Stimulated activated CD4-positive, alpha-beta T cell treated with anti-CD3 and anti-CD28 coated beads, Interleukin-1b, Interleukin-23, amount 100 ng/mL, for 4 hours (primary cell): ENCODE measurements around the gene VPS52.
"Not testable (repeated sequence)": the region's sequence is repeated elsewhere in the genome, so short reads cannot be mapped to it uniquely, and the experiment has no call there.

Experiments used
- DNase-seq, 2 donors: peaks; one replicate each; pipeline ENCODE4 v3.0.0-alpha.2; 2020; ENCODE audit warnings: low read depth in 2 of 2

Gene VPS52

DNA sequence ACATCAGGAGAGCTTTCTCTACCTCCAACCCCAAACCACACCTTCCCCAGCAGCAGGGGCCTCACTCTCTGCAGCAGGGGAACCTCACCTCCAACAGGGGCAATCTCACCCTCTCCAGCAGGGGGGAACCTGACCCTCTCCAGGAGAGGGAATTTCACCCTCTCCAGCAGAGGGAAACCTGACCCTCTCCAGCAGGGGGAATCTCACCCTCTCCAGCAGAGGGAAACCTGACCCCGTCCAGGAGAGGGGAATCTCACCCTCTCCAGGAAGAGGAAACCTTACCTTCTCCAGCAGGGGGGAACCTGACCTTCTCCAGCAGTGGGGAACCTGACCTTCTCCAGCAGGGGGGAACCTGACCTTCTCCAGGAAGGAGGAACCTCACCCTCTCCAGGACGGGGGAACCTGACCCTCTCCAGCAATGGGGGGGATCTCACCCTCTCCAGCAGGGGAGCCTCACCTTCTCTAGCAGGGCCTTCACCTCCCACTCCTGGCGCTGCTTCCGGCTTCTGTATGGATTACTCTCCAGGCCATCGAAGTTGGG is 8.4 kb upstream of the VPS52 start:
- DNase-seq: no peak

DNA sequence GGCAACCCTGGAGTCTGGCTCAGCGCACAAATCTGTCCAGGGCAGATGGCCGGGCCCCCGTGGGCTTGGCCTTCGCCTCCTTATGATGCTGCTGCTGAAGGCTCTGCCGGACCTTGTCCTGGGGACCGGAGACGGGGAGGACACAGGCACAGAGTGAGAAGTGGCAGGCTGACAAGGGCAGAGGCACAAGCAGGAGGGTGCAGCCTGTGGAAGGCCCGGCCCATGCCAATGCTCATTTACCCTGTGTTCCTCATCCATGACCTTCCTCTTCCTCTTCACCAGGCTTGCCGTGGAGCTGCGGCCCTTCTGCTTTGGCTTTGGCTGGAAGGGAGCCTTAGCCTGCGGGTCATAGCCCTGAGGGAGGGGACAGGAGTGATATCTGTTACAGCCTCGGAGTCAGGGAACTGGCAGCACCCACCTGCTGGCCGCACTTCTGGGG is 7.6 kb upstream of the VPS52 start:
- no peak for DNase-seq

DNA sequence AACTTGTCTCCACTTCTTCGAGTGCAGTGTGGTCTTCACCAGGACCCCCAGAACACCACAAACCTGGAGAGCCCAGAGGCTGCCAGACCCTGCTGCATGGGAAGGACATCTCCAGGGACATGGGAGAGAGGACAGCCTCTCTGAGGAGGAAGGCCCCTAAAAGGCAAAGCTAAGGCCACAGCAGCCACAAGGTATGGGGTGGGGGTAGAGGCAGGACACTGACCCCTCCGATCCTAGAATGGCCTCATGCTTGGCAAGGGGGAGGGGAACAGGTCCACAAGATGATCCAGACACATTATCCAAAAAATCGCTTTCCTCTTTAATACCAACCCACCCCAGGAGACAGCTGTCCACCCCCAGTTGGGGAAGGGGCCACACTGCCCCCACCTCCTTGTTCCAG is 7.1 kb upstream of the VPS52 start:
- no peak for DNase-seq

DNA sequence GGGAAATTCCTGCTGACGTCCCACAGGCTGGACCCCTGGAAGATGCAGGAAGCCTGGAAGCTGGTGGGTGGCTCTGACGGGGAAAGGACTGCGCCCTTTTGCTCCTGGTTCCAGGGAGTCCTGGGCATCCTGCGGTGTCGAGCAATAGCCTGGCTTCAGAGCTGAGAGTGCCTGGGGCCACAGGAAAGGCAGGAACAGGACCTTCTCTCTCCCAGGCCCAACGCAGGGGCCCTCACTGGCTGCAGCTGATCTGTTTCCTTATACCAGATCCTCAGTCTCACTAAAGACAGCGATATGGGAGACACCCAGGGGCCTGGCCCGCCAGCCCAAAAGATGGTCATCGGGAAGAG is 6.7 kb upstream of the VPS52 start:
- no peak for DNase-seq

DNA sequence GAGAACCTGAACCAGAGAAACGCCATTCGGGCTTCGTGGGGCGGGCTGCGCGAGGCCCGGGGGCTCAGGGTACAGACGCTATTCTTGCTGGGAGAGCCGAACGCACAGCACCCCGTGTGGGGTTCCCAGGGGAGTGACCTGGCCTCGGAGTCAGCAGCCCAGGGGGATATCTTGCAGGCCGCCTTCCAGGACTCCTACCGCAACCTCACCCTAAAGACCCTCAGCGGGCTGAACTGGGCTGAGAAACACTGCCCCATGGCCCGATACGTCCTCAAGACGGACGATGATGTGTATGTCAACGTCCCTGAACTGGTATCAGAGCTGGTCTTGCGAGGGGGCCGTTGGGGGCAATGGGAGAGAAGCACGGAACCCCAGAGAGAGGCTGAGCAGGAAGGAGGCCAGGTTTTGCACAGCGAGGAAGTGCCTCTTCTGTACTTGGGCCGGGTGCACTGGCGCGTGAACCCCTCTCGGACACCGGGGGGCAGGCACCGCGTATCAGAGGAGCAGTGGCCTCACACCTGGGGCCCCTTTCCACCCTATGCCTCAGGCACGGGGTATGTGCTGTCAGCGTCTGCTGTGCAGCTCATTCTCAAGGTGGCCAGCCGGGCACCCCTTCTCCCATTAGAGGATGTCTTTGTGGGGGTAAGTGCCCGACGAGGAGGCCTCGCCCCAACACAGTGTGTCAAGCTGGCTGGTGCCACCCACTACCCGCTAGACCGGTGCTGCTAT is 6.2 kb upstream of the VPS52 start:
- DNase-seq: no peak

DNA sequence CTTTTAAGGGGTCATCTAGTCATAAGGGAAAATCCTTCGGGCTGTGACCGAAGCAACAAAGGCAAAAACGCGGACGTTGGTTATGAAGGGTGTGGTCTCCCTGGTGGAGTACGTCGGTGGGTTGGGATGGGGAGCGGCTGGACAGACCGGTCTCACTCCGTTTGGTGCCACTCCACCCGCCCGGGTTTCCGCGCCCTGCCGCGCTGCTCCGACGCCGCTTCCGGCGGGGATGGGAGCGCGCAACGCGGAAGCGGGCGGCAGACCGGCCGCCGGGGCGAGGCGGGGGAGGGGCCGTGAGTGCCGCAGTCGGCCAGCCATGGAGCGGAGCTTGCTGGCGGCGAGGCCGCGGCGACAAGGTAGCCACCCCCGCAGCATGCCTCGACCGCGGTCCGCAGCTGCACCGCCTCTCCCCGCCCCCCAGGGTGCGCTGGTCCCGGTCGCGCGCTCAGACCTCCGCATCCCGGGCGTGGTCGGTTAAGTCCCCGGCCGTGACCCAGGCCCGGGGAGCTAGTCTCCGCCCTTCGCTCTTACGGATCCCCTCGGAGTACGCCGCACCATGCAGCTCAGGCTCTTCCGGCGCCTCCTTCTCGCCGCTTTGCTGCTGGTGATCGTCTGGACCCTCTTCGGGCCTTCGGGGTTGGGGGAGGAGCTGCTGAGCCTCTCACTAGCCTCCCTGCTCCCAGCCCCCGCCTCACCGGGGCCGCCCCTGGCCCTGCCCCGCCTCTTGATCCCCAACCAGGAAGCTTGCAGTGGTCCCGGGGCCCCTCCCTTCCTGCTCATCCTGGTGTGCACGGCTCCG is 5.4 kb upstream of the VPS52 start, which contains the start of gene B3GALT4:
TSS of gene B3GALT4 (plus strand) at position 260 of the 799 bp plus-strand sequence. CDS start at position 557, 297 bp downstream.
- peak; percentile 57 to 72 for DNase-seq

DNA sequence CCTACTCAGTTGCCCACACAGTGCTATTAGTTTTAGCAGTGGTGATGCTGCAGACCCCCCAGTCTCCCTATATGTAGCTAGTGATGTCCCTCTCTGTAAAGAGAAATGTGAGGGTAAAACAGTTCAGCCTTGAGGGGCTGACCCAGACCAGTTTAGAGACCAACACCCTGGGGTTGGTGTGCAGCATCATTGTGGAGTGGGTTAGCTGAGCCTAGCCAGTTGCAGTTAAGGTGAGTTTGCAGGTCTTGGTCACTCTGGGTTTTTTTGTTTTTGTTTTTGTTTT is 4.8 kb upstream of the VPS52 start:
- DNase-seq: no peak

DNA sequence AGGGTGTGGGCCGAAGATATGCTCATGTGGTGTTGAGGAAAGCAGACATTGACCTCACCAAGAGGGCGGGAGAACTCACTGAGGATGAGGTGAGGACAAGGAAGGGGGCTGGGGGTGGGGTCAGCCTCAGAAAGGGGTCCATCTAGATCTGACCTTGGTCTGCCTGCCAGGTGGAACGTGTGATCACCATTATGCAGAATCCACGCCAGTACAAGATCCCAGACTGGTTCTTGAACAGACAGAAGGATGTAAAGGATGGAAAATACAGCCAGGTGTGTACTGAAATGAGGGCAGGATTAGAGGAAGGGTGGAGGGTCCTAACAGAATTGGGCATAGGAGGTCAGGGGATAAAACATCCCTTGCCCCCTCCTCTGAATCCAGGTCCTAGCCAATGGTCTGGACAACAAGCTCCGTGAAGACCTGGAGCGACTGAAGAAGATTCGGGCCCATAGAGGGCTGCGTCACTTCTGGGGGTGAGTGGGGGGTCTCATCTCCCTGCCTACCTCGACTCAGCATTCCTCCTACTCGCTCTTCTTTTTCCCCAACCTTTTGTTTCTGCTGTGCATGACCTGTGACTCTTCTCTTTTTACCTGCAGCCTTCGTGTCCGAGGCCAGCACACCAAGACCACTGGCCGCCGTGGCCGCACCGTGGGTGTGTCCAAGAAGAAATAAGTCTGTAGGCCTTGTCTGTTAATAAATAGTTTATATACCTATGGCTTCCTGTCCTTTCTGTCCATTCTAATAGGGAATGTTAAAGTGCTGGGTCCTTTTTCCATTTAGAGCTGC is 4.3 kb upstream of the VPS52 start:
- not testable (repeated sequence) for DNase-seq

DNA sequence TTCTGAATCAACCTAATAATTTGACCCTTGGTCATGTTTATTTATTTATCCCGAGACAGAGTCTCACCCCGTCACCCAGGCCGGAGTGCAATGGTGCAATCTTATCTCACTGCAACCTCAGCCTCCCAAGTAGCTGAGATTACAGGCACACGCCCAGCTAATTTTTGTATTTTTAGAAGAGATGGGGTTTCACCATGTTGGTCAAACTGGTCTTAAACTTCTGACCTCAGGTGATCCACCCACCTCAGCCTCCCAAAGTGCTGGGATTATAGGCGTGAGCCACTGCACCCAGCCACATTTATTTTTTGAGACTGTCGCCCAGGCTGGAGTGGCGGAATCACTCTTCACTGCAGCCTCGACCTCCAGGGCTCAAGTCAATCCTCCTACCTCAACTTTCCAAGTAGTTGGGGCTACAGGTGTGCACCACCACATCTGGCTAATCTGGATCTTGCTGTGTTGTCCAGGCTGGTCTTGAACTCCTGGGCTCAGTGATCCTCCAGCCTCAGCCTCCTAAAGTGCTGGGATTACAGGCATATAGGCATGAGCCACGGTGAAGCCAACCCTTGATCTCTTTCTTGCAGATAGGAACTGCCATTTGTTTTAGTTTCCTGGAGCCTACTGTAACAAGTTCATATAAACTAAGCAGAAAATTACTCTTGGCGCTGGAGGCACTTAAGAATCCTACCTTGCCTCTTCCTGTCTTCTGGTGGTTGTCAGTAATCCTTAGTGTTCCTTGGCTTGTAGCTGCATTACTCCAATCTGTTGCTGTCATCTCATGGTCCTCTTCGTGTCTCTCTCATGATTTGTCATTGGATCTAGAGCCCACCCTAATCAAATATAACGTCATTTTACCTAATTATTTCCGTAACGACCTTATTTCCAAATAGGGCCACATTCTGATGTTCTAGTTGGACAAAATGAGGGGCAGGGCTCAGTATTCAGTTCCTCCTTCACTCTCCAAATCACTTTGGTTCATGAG is 2.5 kb upstream of the VPS52 start:
- no peak for DNase-seq

DNA sequence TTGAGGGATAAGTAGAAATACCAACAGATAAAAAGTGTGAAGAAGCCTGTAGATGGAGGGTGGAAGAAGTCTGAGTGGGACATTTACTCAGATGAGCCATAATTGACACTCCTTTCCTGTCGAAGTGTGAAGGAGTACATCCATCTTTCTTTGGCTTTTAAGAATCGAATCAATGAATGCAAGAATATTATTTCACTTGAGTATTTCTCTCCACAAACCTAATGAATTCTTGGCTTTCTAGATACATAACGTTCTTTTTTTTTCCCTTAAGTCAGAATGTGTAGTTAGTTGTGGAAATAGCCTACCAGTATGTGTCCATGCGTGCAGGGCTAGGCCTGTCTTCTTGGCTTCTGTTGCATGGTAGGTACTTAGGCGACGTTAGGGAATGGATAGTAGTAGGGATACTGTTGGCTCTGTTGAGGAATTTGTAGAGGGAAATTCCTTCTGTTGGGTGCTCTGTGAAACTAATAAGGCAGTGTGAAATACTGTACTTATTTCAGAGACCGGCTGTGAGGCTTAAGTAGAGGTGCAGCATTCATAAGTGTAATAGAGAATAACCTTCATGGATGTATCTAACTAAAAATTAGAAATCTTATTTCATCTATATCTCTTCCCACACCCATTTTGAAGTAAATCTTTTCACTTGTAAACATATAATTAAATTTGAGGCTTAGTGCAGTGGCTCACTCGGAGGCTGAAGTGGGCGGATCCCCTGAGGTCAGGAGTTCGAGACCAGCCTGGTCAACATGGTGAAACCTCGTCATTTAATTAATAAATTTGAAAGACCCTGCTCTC is 1.6 kb upstream of the VPS52 start:
- no peak for DNase-seq

DNA sequence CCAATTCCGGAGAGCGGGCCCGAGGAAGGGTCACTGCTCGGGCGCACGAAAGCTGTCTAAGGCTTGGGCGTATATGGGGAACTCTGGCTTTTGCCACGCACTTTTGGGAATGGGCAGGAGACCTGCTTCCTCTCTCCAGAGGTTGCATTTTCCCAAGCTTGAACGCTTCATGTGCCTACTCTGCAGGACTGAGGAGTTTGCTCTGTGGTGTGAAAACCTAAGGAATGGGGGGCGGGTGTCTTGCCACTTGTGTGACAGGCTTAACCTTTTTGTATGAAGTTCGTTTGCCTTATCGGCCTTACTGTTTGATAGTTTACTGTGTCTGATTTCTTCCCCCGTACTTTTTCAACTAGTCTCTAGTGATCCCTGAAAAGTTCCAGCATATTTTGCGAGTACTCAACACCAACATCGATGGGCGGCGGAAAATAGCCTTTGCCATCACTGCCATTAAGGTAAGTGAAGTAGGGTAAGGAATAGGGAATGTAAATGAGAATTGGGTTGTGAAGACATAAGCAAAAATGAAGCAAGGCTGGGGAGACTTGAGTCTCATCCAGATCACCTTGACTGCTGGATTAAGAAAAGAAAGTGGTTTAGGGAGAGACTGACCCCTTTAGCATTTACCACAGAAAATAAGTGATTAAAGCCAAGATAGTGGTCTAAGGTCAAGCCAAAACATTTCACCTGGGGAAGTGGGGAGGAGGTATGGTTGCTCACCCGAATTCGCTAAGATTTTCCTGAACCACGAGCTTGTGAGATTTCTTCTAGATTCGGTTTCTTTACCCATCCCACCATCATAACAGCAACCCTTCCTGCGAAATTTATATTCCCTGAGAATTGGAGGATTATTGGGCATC is 826 bp upstream of the VPS52 start:
- no peak for DNase-seq

DNA sequence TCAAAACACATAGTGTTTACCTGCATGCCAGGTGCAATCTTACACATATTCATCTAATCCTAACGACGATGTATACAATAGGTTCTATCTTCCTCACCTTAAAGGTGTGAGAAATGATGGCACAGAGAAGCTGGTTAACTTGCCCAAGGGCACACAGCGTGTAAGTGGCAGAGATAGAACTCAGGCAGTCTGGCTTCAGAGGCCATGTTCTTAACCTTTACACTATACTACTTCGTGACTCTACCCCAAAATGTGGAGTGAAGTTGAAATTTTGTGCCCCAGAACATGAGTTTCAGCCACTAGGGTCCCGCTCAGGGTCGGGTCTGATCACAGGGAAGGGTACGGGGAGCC is 584 bp downstream of the VPS52 start:
- no peak for DNase-seq

DNA sequence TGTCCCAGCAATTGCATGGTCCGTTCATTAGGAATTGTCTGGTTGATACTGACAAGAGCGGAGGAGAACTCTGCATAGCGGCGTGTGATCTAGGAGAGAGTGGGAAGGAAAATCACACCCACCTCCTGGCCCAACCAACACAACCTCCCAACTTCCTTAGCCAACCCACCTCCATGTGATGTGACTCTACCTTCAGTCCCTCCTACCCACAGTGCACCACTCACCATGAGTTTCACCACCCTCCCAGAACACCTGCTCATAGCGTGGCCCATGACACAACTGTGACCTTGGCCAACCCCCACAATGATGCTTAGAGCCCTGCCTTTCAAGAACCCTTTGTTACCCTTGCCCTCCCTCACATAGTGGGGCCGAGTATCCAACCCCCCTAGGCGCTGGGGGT is 7.7 kb downstream of the VPS52 start:
- DNase-seq: no peak

DNA sequence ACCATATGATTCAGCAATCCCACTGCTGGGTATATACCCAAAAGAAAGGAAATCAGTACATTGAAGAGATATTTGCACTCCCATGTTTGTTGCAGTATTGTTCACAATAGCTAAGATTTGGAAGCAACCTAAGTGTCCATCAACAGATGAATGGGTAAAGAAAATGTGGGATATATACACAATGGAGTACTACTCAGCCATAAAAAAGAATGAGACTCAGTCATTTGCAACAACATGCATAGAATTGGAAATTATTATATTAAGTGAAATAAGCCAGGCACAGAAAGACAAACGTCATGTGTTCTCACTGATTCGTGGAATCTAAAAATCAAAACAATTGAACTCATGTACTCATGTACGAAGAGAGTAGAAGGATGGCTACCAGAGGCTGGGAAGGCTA is 9.2 kb downstream of the VPS52 start:
- not testable (repeated sequence) for DNase-seq

DNA sequence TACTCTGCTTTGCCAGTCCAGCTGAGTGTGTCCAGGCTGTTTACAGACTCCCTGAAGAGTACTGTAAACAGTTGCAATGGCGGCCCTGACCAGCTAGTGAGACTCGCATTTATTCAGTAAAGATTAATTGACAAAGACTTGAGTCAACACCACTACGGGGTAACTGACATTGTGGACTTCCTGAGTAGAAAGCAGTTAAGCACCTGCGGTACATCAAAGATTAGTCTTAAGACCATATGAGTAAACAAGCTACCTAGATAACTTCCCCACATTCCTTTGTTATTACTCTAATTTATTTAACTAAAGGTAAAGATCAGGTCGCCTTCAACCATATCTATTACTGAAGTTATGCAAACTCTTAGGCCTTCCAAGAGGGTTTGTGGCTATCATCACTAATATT is 12.6 kb downstream of the VPS52 start:
- no peak for DNase-seq

DNA sequence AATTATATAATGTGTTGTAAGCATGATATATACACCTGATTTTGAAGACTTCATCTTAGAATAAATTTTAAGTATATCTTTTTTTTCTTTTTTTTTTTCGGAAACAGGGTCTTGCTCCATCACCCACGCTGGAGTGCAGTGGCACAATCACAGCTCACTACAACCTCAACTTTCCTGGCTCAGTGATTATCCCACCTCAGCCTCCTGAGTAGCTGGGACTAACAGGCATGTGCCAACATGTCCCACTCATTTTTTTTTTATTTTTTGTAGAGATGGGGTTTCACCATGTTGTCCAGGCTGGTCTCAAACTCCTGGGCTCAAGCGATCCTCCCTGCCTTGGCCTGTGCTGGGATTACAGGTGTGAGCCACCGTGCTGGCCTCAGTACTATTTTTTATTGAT is 17.1 kb downstream of the VPS52 start:
- DNase-seq: no peak

DNA sequence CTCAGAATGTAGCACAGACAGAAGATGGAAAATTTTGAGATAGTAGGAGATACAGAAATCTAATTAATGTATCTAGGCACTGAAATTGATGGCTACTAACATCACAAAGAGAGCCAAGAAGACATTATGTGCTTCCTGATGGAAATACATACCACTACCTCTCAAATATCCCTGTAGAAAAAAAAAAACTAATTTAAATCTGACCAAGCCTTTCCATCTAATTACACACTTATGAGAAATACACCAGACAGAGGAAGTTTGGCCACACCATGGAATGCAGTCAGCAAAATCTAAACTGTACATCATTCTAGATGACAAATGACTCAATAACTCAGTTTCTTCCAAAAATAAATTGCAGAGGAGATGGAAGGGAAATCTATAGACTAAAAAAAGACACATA is 18.9 kb downstream of the VPS52 start:
- DNase-seq: no peak

DNA sequence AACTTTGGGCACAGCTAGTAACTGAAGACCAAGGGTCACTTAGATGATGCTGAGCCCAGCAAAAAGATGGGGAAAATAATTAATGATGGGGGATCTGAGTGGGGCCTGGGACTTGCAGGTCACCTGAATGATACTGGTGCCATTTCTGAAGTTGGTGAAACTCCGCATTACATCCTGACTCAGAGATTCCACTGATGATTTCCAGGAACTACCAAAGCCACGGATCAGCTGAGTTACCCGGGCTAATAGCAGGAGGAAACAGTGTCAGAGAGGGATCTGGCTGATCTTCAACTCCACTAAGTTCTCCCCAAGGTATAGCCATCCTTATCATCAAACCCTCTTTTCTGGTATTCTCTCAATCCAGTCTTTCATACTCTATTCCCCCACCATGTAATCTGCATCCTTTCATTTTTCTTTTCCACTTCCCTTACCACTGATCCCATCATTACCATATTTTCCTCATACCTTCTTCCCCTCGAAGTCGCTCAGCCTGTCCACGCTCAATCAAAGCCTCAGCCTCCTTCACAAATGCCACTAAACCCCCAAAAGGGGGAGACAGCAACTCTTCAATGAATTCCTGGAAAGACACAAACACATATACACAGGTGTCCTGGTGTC is 20.2 kb downstream of the VPS52 start:
- no peak for DNase-seq

DNA sequence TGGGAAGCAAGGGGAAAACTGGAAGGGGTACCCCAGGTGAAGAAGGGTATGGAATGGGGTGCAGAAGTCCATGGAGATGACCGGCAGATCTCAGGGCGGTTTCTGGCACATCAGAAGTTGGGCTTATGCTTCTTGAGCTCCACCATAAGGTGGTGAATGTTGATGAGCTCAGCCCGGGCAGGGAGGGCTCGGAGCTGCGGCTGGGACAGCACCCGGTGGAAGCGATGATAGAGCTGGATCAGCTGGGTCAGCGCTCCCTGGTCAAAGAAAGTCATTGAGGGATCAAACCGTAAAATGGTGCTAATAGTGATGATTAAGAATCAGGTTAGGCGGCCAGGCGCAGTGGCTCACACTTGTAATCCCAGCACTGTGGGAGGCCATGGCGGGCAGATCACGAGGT is 20.9 kb downstream of the VPS52 start:
- DNase-seq: no peak
